T-helper 22 cell (primary cell): Measurements from ENCODE around the gene RPL29.
"Not testable (repeated sequence)": the region's sequence is repeated elsewhere in the genome, so short reads cannot be mapped to it uniquely, and the experiment has no call there.

Experiments
- DNase-seq: peaks from one replicate; pipeline ENCODE4 v3.0.0-alpha.2; 2020; ENCODE audit warnings: low read depth

The RPL29 gene

DNA sequence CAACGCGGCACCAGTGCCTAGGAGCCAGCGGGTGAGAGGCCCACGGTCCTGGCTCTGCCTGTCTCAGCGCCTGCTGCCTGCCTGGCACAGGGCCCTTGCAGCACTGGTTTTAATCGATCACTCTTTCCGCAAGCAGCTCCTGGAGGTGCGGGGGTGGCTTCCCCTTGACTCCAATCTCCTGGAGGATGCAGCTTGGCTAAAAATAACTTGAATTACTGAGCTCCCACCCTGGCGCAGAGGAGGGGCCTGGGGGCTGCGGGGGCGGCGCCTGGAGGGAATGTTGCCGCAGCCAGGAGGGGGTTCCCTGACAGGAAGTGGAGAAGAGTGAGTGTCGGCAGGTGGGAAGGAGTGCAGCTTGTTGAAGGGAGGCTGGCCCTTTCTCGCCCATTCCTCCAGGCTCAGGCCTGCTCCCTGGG, 9.9 kb upstream of the RPL29 start:
- DNase-seq, result no peak

DNA sequence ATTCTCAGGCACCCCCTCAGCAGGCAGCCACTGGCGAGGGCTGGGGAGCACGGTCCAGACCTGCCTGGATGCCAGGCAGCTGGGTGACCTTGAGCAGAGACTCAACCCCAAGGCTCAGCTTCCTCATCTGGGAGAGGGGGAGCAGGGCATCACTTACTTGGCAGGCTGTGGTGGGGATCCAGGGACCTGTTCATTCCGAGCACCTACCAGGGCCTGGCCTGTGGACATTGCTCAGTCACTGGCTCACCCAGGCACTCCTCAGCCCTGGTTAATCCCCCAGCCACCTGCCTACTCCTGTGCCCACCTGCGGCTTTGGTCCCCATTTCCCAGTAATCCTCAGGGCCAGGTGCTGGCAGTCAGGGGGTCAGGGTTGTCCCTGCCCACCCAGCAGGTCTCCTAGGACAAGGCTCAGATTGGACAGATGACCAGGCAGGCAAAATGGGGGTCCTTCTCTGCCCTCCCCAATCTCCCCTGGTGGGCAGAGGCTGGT, 9.3 kb upstream of the RPL29 start:
- DNase-seq, result no peak

DNA sequence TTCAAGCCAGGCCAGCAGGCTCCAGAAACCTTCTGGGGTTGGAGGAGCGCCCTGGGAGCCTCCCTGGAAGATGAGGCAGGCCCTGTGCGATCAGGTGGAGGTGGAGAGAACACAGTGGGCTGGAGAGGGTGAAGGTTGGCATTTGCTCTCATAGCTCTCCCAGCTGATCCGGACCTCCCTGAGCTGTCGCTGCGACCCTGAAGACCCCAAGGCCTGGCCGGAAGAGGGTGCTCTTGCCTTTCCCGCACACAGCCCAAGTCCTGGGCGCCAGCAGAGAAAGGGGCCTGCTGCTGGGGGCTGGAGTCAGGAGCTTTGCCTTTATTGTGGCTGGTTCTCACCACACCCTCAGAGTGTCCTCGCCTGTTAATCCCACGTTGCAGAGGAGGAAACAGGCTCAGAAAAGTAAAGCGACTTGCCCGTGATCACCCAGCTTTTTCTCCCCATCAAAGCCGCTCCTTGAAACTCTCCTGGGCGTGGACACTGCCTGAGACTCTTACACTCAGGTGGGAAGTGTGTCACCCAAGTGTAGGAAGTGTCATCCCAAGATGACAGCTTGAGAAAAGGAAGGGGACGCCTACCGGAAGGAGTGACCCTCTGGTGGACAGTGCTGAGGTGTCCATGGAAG, 8.6 kb upstream of the RPL29 start:
- DNase-seq, result no peak

DNA sequence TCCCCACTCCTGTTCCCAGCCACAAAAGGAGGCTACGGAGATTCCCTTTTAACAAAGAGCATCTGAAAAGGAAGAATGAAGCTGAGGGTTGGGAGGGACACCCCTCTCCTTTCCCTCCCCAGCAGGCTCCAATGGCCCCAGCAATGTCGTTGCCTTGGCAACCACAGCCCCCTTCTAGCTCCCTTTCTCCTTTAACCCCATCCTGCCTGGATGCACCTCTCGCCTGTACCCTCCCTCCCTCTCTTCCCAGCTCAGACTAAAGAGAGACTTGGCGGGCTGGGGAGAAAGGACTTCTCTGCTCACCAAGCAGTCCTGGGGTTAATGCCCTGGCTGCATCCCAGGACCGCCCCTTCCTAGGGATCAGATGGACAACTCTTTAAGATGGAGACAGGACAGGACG, 7.1 kb upstream of the RPL29 start:
- no peak for DNase-seq

- peak; percentile 70 for DNase-seq
Observed at GRCh38 chr3:52001443-52001974, 5.8 kb upstream of the RPL29 start.

DNA sequence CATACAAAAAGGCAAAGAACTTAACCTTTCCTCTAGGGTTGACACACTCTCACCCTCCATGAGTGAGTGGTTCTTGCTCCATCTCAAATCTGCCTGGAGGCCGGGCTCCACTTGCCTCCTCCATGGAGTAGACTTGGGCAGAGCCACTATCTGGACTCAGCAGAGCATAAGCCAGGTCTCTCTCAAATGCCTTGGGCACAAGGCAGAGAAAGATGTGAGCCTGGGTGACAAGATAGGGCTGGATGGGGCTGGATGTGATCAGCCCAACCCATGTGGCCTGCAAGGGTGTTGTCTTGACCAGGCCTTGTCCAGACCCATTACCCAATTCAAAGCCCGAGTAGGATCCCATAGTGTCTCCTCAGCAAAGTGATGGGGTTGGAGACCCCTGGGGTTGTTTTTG, 4.2 kb upstream of the RPL29 start:
- no peak for DNase-seq

DNA sequence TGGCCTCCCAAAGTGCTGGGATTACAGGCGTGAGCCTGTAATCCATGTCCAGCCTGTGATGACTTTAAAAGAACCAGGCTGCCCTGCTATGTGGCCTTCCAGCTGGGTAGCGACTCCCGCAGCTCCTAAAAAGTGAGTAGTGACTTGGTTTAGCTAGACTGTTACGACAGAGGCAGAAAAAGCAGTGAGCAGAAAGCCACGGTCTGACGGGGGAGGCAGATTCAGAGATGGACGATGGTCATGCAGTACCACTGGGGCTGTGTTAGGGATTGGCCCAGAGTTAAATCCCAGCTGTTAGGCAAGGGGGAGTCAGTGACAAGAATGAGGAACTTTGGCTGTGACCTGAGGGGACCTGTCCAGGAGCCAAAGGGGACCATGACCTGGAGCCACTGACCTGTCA, 3.1 kb upstream of the RPL29 start:
- no peak for DNase-seq

DNA sequence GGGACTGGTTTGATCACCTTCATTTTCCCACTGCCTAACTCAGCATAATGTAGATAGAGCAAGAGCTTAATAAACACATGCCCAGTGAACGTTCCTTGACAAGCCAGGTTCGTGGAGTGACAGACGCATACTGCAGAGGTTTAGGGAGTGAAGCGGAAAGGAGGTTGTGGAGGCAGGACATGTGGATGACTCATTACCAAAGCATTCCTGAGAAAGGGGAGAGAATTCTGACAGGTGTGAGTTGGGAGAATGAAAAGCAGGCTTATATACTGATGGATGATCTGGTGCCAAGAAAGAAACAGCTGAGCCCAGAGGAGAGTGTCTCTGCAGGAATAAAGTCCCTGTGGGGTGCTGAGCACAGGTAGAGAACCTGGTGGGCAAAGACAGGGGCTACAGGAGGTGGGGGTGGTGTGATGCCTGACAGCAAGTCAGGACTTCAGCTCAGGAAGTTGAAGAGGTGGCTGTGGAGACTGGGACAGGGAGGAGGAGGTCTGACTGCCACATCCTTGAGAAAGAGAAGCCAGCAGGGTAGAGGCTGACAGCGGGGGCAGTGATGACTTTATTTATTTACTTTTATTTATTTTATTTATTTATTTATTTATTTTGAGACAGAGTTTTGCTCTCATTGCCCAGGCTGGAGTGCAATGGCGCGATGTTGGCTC, 2.4 kb upstream of the RPL29 start:
- DNase-seq, result no peak

DNA sequence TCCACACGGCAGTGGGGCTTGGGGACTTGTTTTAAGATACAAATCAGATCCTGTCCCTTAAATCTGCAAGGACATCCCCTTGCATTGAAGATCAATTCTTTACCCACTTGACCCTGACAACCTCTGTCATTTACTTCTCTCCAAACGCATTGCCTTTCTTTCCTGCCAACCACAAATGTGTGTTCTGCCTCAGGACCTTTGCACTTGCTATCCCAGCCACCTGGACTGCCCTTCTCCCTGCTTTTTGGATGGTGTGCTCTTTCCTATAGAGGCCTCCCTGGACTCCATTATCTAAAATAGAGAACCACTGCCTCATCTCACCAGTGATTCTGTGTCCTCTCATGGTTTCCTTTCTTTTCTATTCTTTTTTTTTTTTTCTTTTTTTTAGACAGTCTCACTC, 1.5 kb upstream of the RPL29 start:
- DNase-seq, result no peak

GRCh38 chr3:51994530-51994929, 1.2 kb downstream of the RPL29 start:
- no peak for DNase-seq

GRCh38 chr3:51993657-51994056, 2.0 kb downstream of the RPL29 start:
- not testable (repeated sequence) for DNase-seq

DNA sequence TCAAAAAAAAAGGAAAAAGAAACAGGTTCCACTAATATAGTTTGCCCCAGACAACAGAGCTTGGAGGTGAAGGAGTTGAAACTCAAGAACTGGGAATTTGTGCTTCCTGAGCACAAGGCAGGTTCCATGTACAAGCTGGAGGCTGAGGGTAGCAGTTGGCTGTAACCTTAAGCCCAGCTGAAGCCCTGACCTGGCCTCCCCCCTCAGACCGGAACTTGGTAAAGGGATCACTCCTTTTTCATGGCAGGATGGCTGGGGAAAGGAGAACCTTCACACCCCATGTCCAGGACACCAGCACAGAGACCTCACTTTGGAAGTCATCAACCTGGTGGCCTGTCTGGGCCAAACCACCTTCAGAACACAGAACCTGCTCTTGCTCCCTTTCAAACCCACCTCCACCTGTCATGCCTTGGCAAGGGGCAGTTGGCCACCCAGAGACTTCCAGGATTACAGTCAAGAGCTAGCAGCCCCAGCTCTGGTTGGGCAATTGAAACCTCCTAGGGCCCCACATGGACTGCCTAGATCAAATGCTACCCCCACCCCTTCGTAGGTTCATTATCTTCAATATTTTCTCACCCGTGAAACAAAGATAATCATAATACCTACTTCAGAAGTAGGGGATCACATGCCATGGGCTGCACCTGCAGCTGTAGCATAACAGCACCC, 3.5 kb downstream of the RPL29 start:
- no peak for DNase-seq

- DNase-seq, result not testable (repeated sequence)
Observed at GRCh38 chr3:51990501-51990971, 5.2 kb downstream of the RPL29 start.

GRCh38 chr3:51988286-51989146, 7.2 kb downstream of the RPL29 start:
- no peak for DNase-seq

DNA sequence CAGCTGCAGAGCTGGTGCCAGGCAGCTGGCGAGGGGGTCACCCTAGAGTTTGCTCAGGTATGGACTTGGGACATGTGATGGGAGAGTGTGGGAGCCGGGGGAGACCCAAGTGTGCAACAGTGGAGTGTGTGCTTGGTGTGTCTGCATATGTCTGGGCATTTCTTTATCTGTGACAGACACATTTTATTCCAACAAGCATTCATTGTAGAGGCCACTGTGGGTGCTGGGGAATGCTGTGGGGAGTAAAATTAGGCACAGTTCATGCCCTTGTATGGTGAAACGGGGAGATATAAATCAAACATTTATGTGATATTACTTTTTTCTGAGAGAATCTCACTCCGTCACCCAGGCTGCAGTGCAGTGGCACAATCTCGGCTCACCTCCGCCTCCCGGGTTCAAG, 8.1 kb downstream of the RPL29 start:
- no peak for DNase-seq

DNA sequence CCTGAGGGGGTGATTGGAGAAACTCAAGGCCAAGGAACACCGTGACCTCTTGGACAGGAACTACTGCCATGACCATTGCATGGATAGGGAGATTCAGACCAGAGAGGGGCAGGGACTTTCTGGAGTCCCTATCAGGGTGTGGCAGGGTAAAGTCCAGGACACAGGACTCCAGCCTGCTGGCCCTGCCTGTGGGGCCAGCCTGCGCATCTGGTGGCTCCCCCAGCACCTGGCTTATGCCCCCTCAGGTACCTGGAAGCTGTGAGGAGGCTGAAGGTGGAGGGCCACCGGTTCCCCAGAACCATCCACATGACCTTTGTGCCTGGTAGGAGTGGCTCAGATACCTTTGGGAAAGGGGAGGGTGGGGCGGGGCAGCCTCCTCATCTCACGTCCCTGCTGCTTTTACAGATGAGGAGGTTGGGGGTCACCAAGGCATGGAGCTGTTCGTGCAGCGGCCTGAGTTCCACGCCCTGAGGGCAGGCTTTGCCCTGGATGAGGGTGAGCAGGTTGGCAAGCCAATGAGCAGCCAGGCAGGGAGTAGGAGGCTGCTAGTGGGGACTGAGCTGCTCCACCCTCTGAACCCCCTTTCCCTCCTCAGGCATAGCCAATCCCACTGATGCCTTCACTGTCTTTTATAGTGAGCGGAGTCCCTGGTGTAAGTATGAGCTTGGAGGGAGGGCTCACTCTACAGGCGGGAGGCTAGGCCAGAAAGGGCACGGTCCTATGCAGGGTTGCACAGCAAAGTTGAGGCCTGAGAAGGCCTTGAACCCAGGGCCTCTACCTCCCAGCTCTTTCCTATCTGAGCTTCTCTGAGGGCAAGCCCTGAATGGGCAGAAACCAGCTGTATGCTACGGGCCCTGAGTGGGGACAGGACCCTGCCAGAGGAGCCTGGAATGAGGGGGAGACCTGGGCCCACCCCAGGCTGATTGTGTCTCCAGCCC, 9.4 kb downstream of the RPL29 start:
- no peak for DNase-seq

DNA sequence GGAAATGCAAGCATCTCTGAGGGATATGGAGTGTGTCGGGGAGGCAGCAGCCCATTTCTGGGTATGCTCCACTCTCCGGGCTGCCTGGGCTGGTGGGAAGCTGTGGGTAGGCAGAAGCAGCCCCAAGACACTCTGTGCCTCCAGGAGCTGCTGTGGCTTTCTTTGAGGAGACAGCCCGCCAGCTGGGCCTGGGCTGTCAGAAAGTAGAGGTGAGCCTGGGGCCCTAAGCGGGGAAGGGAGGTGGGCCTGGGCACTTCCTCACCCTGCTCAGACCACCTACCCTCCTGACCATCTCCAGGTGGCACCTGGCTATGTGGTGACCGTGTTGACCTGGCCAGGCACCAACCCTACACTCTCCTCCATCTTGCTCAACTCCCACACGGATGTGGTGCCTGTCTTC, 10.6 kb downstream of the RPL29 start:
- no peak for DNase-seq

- DNase-seq, result no peak
Observed at GRCh38 chr3:51984269-51984647, 11.4 kb downstream of the RPL29 start.

- DNase-seq, result no peak
Observed at GRCh38 chr3:51983578-51984268, 12.0 kb downstream of the RPL29 start.

DNA sequence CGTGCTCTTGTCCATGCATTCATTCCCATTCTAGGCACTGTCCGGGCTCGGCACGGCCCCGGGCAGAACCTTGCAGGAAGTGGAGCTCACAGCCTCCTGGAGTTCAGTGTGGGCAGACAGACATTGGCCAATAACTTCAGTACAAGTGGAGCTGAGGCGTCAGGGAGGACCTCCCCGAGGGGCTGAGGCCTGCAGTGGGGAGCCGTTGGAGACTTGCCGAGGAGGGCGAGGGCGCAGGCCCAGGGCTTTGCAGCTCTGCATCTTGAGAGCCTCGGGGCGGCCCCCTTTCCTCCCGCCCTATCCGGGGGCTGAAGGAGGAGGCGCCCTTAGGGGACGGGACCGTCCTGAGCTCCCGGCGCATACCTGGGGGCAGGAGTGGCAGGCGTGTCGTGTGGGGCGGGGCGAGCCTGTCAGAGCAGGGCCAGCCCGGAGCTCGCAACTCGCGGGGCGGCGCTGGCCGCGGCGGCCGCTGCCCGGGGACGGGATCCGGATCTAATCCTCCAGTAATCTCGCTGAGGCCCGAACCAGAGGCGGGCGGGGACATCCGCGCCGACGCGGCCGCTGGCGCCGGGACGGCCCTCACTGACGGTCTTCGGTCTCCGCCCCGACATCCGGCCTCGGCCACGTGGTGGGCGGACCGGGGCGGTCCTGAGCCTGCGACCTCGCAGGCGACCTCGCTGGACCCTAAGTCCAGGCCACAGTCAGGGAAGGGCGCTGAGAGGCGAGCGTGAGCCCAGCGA, 12.7 kb downstream of the RPL29 start, which contains the start of gene ACY1:
Gene ACY1, plus strand, starts transcription at position 698 of the 740 bp plus-strand sequence. CDS start 530 bp downstream, outside the sequence.
- peak; percentile 73 for DNase-seq
